GM12878 (cell line): ENCODE data around the gene SNAI3. TPM values are rescaled to one million over a fixed set of nuclear protein-coding genes. Genes with fewer than 3 reads are reported as not detected.

Experiments
- BCL3 ChIP-seq: IDR thresholded peaks from 2 replicates; pipeline ENCODE4 v1.6.1; 2011; ENCODE audit warnings: borderline replicate concordance, low read depth, mild to moderate bottlenecking, moderate library complexity, low read length; ENCODE audit not compliant: insufficient read depth, poor library complexity, severe bottlenecking
- CHD2 ChIP-seq: IDR thresholded peaks from 2 replicates; pipeline ENCODE4 v1.6.1; 2011; ENCODE audit warnings: low read depth, low read length, improper control_type of control experiment, borderline replicate concordance
- CREB1 ChIP-seq: IDR thresholded peaks from 2 replicates; pipeline ENCODE4 v1.6.1; 2012; ENCODE audit warnings: low read depth, mild to moderate bottlenecking, inconsistent platforms
- E4F1 ChIP-seq: fragments of 450-650 bp; IDR thresholded peaks from 2 replicates; pipeline ENCODE4 v1.6.1; 2018; ENCODE audit warnings: borderline replicate concordance, mild to moderate bottlenecking; ENCODE audit not compliant: partially characterized antibody
- ELK1 ChIP-seq: IDR thresholded peaks from 2 replicates; pipeline ENCODE4 v1.6.1; 2012; ENCODE audit warnings: low read depth, low read length, improper control_type of control experiment
- FOXK2 ChIP-seq: fragments of 450-650 bp; IDR thresholded peaks from 2 replicates; pipeline ENCODE4 v1.6.1; 2017; ENCODE audit warnings: mild to moderate bottlenecking, moderate library complexity
- HDGF ChIP-seq: fragments of 450-650 bp; IDR thresholded peaks from 2 replicates; pipeline ENCODE4 v1.6.1; 2016; ENCODE audit warnings: antibody characterized with exemption
- IKZF1 ChIP-seq: fragments of 450-650 bp; conservative IDR thresholded peaks from 2 replicates; pipeline ENCODE4 v1.6.1; 2017; ENCODE audit warnings: antibody characterized with exemption, mild to moderate bottlenecking
- LARP7 ChIP-seq: fragments of 450-650 bp; IDR thresholded peaks from 2 replicates; pipeline ENCODE4 v1.6.1; 2017; ENCODE audit warnings: mild to moderate bottlenecking
- MEF2B ChIP-seq: fragments of 450-650 bp; IDR thresholded peaks from 2 replicates; pipeline ENCODE4 v1.6.1; 2018; ENCODE audit warnings: mild to moderate bottlenecking, moderate library complexity; ENCODE audit not compliant: partially characterized antibody, poor library complexity, severe bottlenecking
- MXI1 ChIP-seq: fragments of 150-350 bp; IDR thresholded peaks from 2 replicates; pipeline ENCODE4 v1.6.1; 2011; ENCODE audit warnings: low read depth, mild to moderate bottlenecking, inconsistent platforms, low read length, improper control_type of control experiment
- NR2F1 ChIP-seq: fragments of 450-650 bp; conservative IDR thresholded peaks from 2 replicates; pipeline ENCODE4 v1.6.1; 2017; ENCODE audit warnings: mild to moderate bottlenecking
- POLR2A ChIP-seq: IDR thresholded peaks from 2 replicates; pipeline ENCODE4 v1.6.1; 2011; ENCODE audit warnings: low read depth, mild to moderate bottlenecking, low read length
- RB1 ChIP-seq: fragments of 450-650 bp; formaldehyde crosslinking; IDR thresholded peaks from 2 replicates; pipeline ENCODE4 v1.6.1; 2017; ENCODE audit warnings: mild to moderate bottlenecking, borderline replicate concordance
- RELB ChIP-seq: fragments of 450-650 bp; IDR thresholded peaks from 2 replicates; pipeline ENCODE4 v1.6.1; 2017; ENCODE audit warnings: low read depth, mild to moderate bottlenecking, moderate library complexity
- RFX5 ChIP-seq: IDR thresholded peaks from 2 replicates; pipeline ENCODE4 v1.6.1; 2011; ENCODE audit warnings: low read depth, low read length, improper control_type of control experiment
- SIN3A ChIP-seq: IDR thresholded peaks from 2 replicates; pipeline ENCODE4 v1.6.1; 2012; ENCODE audit warnings: low read depth, low read length, improper control_type of control experiment
- SKIL ChIP-seq: fragments of 450-650 bp; IDR thresholded peaks from 2 replicates; pipeline ENCODE4 v1.6.1; 2017; ENCODE audit warnings: mild to moderate bottlenecking, low read depth, inconsistent platforms; ENCODE audit not compliant: poor library complexity, severe bottlenecking
- TARDBP ChIP-seq: IDR thresholded peaks from 2 replicates; pipeline ENCODE4 v1.6.1; 2016; ENCODE audit warnings: borderline replicate concordance
- polyA plus RNA-seq, 11 experiments: library from polyadenylated mRNA; depleted of rRNA in 4 of 11; unstranded in 6 of 11; stranded (reverse) in 5 of 11; fragments of >200 nt; fragmentation: Nextera tagmentation in 4 of 11; fragmentation: Illumina TruSeq in 1 of 11; extraction: Ambion mirVana in 4 of 11; extraction: Trizol in 1 of 11; gene quantifications; 1 replicate in 1 of 11; 2 replicates in 10 of 11; pipeline versions ENCODE4 v1.2.1 to v1.2.3, GENCODE V29; 2011 to 2016; ENCODE audit warnings: inconsistent platforms in 2 of 11, missing spikeins in 2 of 11, low read depth in 1 of 11
- total RNA-seq, 4 experiments: library from RNA; depleted of rRNA in 3 of 4; stranded (reverse); fragments of >200 nt in 3 of 4; fragmentation: Illumina TruSeq in 1 of 4; extraction: Trizol in 1 of 4; gene quantifications; 2 replicates each; pipeline versions ENCODE4 v1.2.1 to v1.2.3, GENCODE V29; 2013 to 2021
- TF ChIP-seq, protein P1 (sequence below): fragments of 450-650 bp; IDR thresholded peaks from 2 replicates; pipeline ENCODE4 v1.6.1; 2017; ENCODE audit warnings: borderline replicate concordance

Gene SNAI3
- total and polyA plus RNA-seq, 10 of the 15 experiments (the other 5 are each of a cell fraction or from before 2014, with no cell fraction given), result 0.21 to 7.4 (median 3.0) TPM

- TF ChIP-seq NR2F1 (peak; percentile 80), BCL3 (peak; percentile 86), RFX5 (0 out of 2 replicates have a peak, but pooled peaks have one; percentile 25), POLR2A (peak; percentile 76), SIN3A (peak; percentile 22; the same call in 1 of the 2 replicates), HDGF (peak; percentile 94), TARDBP (peak; percentile 19; the same call in 1 of the 2 replicates), CREB1 (peak; percentile 87), E4F1 (peak; percentile 16), ELK1 (no peak; the same call in 1 of the 2 replicates), RELB (peak; percentile 86), FOXK2 (peak; percentile 86), IKZF1 (peak; percentile 90), LARP7 (0 out of 2 replicates have a peak, but pooled peaks have one; percentile 64), SKIL (peak; percentile 76), RB1 (peak; percentile 34; the same call in 1 of the 2 replicates), MXI1 (peak; percentile 75), MEF2B (peak; percentile 81), CHD2 (peak; percentile 80; the same call in 1 of the 2 replicates)
- TF ChIP-seq, protein P1, sequence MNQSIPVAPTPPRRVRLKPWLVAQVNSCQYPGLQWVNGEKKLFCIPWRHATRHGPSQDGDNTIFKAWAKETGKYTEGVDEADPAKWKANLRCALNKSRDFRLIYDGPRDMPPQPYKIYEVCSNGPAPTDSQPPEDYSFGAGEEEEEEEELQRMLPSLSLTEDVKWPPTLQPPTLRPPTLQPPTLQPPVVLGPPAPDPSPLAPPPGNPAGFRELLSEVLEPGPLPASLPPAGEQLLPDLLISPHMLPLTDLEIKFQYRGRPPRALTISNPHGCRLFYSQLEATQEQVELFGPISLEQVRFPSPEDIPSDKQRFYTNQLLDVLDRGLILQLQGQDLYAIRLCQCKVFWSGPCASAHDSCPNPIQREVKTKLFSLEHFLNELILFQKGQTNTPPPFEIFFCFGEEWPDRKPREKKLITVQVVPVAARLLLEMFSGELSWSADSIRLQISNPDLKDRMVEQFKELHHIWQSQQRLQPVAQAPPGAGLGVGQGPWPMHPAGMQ, result no peak
Observed at GRCh38 chr16:88651276-88651988, 34.9 kb downstream of the SNAI3 start (continued).
